GM19099 (cell line): ENCODE measurements around the gene MCMBP.

Experiments
- POLR2A ChIP-seq: IDR thresholded peaks from 3 replicates; pipeline ENCODE4 v1.6.1; 2011; ENCODE audit warnings: low read depth; ENCODE audit not compliant: insufficient read length; ENCODE audit errors: extremely low read depth

The MCMBP gene

DNA sequence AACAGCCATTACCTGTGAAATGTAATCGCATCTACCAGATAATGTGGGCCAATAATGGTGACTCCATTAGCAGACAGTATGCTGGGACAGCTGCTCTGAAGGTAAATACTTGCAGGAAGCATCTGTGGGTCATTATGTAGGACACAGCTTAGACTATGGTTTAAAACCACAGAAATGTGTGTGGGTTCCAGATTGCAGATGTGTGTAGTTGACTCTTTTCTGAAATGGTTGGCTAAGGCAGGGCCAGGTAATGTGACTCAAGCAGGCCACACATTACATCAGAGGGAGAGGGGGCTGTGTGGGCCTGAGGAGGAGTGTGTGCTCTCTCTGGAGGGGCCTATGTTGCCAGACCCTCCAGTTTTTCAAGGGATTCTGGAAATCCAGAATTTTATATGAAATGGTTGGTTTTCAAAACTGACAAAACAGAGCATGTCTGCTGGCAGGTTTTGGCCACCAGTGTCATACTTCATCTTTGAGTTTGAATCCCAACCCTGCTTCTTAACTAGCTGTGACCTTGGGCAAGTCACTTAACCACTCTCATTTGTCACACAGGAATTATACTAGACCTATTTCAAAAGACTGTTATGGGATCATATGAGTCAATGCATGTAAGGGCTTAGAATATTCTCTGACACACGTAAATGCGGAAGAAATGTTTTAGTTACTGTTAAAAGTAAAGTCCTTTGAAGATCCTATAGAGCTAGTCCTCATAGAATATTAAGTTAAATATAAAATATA, 64.5 kb downstream of the MCMBP start:
- TF ChIP-seq POLR2A: no peak

DNA sequence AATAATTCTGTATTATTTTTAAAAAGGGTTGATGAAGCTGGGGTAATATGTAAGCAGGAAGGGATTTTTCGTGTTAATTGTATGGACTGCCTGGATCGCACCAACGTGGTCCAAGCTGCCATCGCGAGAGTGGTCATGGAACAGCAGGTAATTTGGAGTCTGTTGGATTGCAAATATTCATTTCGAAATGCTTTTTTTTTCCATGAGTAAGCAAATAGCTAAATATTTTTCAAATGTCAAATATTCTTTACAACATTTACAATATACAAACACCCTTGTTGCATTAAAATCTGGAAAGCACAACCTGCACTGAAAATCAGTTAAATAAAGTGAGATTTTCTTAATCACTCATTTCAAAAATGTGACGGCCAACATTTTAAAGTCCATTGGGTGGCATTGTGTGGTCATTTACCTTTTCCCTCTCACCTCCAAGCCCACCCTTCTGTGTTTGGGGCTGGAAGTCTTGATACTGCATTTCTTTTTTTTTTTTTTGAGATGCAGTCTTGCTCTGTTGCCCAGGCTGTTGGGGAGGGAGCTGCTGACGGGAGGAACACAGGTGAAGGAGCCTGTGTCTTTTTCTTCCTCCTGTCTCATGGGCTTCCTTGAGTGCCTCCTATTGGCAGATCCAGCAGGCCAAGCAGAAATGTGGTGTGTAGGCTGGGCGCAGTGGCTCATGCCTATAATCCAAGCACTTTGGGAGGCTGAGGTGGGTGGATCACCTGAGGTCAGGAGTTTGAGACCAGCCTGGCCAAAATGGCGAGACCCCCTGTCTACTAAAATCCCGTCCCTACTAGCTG, 66.1 kb downstream of the MCMBP start:
- no peak for TF ChIP-seq POLR2A

DNA sequence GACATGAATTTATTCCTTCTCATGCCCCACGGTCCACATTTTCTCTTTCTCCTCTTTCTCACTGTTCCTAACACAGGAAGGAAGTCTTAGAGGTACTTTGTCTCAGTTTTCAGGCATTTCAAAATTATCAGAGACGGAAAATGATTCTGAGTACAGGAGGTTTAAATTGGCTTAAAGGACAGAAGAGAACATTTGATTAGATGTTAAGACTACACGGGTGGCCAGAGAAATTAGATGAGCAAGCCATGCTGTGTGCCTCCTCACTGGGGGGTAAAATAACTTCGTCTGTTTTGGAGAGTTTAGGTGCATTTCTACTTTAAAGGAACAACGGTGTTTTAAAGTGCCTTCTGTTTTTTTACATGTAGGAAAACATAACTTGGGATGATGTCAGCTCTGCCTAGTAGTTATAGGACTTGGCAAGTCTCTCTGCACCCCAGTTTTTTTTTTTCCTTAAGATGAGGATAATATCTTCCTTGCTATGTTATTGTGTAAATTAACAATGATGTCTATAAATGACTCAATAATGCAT, 66.9 kb downstream of the MCMBP start:
- TF ChIP-seq POLR2A: no peak

DNA sequence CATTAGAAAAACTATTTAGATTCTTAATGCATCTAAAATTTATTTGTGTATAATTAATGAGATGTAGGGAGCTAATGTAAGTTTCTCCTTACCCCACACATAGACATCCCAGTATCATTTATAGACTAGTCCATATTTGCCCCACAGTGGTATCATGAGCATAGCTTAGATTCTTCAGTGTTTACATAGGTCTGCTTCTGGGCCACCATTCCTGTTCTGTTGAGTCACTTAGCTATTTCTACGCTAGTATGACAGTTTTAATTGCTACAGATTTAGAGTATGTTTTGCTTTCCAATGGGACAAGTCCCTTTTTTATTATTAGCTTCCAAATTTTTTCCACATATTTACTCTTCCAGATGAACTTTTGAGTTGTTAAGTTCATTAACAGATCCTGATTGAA, 69.4 kb downstream of the MCMBP start:
- no peak for TF ChIP-seq POLR2A

DNA sequence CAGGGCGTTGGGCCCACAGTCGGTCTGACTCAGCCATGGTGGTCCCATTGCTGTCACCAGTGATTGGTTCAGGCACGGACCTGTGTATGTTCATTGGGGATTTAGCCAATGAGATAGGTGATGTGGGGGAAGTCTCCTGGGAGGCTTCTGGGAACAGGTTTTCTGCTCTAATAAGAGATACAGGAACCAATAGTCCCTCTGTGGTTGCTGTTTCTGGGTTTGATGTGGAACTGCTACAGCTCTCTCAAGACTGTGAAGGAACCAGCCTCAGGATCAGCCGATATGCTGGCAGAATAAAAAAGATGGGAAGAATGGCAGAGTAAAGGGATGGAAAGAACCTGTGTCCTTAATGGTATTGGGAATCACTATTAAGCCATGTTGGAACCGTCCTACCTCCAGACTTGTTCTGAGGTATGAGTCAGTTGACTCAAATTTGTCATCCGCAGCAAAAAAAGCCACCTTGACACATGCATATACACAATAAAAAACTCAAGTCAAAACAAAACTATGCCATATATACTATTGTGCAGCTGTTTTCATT, 70.6 kb downstream of the MCMBP start:
- TF ChIP-seq POLR2A: no peak

DNA sequence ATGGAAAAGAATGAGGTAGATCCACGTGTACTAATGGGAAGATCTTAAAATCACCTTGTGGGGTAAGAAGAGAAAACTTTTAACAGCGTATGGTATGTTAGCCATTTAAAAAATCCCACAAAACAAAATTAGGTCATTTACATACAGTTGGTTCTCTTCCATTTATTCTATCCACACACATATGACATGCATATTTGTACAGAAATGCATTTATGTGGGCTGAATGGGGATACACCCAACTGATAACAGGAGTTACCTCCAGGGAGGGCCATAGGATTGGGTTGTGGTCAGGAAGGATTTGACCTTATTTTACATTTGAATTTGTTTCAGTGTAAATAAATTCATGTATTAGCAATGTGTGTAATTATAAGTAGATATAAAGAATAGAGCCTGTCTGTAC, 71.5 kb downstream of the MCMBP start:
- no peak for TF ChIP-seq POLR2A

DNA sequence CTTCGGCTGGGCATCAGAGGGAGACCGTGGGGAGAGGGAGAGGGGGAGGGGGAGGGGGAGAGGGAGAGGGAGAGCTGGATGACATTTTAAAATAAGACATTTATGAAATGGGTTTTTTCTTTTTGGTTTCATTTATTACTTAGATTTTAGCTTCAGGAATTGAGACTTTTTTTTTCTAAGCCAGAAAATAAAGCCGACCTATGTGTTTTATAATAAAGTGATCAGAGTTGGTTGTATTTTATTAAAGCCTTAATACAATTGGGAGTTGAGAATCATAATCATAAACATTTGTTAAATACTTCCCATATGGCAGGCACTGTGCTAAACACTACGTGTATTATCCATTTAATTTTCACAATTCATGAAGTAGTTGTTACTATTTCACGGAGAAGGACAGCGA, 76.6 kb downstream of the MCMBP start:
- no peak for TF ChIP-seq POLR2A

DNA sequence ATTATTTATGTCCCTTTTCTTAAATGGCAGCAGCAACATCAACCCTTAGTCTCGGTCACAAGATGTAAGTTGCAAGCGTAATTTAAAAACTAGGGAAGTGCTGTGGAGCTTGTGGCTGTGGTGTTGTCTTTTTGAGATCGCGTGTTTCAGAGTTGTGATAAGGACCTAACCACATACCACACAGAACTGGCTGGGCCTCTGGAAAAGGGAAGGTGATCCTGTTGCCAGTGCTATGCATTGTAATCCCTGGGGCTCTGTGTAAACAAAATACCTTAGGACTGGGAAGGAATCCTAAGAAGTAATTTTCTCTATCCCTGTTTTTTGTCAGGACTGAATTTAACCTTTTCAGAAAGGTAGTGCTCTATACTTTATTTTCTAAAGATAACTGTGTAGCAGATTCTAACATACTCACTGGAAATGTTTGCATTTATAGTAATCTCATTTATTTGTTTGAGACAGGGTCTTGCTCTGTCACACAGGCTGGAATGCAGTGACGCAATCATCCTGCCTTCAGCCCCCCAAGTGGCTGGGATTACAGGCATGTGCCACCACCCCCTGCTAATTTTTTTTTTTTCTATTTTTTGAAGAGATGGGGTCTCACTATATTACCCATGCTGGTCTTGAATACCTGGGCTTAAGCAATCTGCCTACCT, 86.4 kb downstream of the MCMBP start:
- TF ChIP-seq POLR2A: no peak

DNA sequence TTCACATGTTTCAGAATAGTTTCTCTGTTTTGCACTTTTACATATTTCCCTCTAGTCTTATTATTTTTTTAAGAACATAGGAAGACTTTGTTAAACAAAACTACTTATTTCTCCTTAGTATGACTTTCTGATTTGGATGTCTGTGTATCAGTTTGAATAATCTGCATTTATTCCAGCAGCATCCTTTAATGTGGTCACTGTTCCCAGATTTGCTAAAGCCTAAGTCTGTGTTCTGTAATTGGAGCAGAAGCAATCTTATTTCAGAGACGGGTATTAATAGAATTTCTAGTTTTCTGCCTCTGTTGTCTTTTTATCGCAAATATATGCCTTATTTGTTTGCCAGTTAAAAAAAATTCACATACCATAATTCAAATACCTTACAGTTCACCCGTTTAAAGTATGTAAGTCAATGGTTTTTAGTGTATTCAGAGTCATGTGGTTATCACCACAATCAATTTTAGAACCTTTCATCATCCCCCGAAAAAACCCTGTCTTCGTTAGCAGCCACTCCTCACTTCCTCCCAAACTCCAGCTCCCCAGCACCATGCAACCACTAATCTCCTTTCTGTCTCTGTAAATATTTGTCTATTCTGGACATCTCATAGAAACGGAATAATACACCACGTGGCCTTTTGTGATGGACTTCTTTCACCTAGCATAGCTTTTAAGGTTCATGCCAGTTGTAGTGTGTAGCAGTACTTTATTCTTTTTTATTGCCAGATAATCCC, 88.1 kb downstream of the MCMBP start:
- TF ChIP-seq POLR2A: no peak

DNA sequence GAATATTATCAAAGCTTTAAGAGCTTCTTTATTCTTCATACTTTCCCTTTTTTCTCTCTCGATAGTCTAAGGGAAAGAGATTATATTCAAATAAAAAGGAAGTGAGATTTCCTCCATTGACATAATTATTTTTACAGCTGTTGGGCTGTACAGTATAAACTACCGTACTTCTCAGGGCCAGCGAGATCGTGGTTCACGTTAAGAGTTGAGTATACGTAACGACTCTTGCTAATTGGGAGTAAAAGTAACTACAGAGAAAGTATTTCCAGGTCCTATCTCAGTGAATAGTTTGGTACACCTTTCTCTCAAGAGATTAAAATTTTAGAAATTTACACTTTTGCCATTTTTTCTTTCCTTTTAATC, 89.0 kb downstream of the MCMBP start:
- TF ChIP-seq POLR2A: no peak

DNA sequence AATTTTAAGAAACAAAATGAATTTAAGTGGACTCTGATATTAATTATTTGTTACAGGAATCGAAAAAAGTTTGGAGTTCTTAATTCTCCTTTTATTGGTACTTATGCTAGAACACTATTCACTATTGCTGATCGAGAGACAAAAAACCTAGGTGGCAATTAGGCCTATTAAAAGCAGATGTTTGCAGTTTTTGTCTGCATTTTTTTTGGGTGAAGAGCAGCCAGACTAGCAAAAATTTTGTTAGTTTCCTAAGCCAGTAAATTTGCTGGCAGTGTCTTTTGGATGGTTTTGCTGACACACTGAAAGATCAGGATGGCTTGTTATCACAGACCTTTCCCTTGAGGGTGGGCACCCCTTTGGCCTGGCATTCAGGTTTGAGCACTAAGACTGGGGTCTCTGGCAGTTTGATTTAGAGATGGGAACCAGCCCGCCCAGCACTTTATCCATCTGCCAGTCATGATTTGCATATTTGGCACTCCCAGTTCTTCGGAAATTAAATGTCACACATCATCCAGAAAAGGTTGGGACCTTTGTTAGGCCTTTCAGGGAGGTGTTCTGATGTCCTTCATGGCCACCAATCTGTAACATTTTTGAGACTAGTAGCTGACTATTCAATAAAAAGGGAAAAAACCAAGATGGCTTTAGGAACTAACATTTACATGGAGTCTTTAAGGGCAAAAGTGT, 89.5 kb downstream of the MCMBP start:
- no peak for TF ChIP-seq POLR2A

DNA sequence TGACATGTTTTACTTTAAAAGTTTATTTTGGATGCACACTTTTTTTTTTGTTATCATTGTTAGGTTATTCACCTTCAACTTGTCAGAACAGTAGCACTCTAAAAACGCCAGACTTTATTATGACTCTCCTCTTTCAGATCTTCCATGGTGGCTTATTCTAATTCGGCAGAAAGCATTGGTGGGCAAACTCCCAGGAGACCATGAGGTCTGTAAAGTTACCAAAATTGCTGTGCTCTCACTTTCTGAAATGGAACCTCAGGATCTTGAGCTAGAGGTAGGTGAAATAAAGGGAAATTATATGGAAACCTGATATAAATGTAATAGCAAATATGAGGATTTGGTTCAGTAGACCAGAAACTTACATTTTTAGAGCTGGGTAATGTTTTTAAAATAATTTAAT, 91.1 kb downstream of the MCMBP start:
- no peak for TF ChIP-seq POLR2A

DNA sequence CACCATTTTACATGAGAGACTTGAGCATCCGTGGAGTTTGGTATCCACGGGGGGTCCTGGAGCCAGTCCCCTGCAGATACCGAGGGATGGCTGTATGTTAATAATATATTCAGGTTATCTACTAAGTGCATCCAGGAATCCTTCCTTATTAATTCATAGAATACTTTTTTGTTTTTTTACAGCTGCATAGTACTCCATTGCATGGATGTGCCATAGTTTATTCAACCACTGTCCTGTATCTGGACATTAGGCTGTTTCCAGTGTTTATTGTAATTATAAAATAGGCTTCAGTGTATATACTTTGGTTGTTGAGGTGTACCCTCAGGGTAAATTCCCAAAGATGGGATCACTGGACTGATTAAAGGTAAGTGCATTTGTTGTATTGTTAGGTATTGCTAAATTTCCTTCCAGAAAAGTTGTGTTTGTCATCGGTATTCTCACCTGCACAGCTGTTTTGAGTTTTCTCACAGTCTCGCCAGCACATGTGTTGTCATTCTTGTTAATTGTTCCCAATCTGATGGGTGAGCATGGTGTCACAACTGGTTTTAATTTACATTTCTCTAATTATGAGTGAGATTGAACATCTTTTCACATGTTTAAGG, 91.7 kb downstream of the MCMBP start:
- no peak for TF ChIP-seq POLR2A
